Activated B cell treated with CpG ODN at 0.5 μM for 24 hours (primary cell): Measurements from ENCODE around the gene BPIFA1. TPM values are rescaled to one million over a fixed set of nuclear protein-coding genes. Genes with fewer than 3 reads are reported as not detected.

Experiments used
- ATAC-seq: fragments of 200-7000 bp; cut with Tn5 transposase; one replicate; pipeline ENCODE4 v1.10.0; 2021; ENCODE audit warnings: low read depth, mild to moderate bottlenecking, moderate library complexity
- CTCF ChIA-PET: fragments of 350-600 bp; sonication (Branson Sonifier 250); formaldehyde crosslinking; loops from one replicate; lab custom pipeline; 2021; ENCODE audit warnings: antibody characterized with exemption; lab: Charles Lee
- POLR2A ChIA-PET: fragments of 350-600 bp; sonication (Branson Sonifier 250); formaldehyde crosslinking; loops from one replicate; lab custom pipeline; 2021; ENCODE audit warnings: antibody characterized with exemption; lab: Charles Lee
- DNase-seq: peaks from one replicate; pipeline ENCODE4 v3.0.0; 2022
- H3K27ac Mint-ChIP-seq: one replicate; pipeline ENCODE4 v1.8.0; 2020; ENCODE audit warnings: mixed read lengths
- H3K27me3 Mint-ChIP-seq: one replicate; pipeline ENCODE4 v1.8.0; 2021; ENCODE audit warnings: mixed read lengths
- H3K36me3 Mint-ChIP-seq: one replicate; pipeline ENCODE4 v1.8.0; 2021; ENCODE audit warnings: low read depth, mixed read lengths
- H3K4me1 Mint-ChIP-seq: one replicate; pipeline ENCODE4 v1.8.0; 2021; ENCODE audit warnings: mixed read lengths
- H3K4me3 Mint-ChIP-seq: one replicate; pipeline ENCODE4 v1.8.0; 2020; ENCODE audit warnings: mild to moderate bottlenecking, mixed read lengths
- H3K9me3 Mint-ChIP-seq: one replicate; pipeline ENCODE4 v1.8.0; 2020; ENCODE audit warnings: mixed read lengths
- intact Hi-C: fragments of 100-400 bp; cut with micrococcal nuclease; formaldehyde crosslinking; loops from one replicate; pipeline ENCODE4 v1.15.1; 2024
- total RNA-seq: library from RNA; stranded (reverse); gene quantifications from 2 replicates; pipeline ENCODE4 v1.2.3, GENCODE V29; 2022
- TF ChIP-seq, protein P1 (sequence below): fragments of 200-600 bp; IDR thresholded peaks from one replicate; pipeline ENCODE4 v1.8.0; 2022; ENCODE audit warnings: antibody characterized with exemption, mild to moderate bottlenecking

The BPIFA1 gene
- total RNA-seq, 1 donor from 2014 or later, result not detected

- no peak for ATAC-seq
- Mint-ChIP-seq H3K9me3 (no peaks in the 10 kb centered on the region), H3K27ac (no peak within 1 kb of the TSS), H3K4me3 (no peak within 1 kb of the TSS), H3K36me3 (no peaks in the 10 kb centered on the region), H3K27me3 (peaks cover 31% of the 10 kb centered on the region), H3K4me1 (no peaks in the 10 kb centered on the region)
- TF ChIP-seq, protein P1, sequence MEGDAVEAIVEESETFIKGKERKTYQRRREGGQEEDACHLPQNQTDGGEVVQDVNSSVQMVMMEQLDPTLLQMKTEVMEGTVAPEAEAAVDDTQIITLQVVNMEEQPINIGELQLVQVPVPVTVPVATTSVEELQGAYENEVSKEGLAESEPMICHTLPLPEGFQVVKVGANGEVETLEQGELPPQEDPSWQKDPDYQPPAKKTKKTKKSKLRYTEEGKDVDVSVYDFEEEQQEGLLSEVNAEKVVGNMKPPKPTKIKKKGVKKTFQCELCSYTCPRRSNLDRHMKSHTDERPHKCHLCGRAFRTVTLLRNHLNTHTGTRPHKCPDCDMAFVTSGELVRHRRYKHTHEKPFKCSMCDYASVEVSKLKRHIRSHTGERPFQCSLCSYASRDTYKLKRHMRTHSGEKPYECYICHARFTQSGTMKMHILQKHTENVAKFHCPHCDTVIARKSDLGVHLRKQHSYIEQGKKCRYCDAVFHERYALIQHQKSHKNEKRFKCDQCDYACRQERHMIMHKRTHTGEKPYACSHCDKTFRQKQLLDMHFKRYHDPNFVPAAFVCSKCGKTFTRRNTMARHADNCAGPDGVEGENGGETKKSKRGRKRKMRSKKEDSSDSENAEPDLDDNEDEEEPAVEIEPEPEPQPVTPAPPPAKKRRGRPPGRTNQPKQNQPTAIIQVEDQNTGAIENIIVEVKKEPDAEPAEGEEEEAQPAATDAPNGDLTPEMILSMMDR, result no peak
- intact Hi-C loops, result no loop called here
- CTCF ChIA-PET, result no interaction called here
- no peak for DNase-seq
- POLR2A ChIA-PET, result no interaction called here
Observed at GRCh38 chr20:33282991-33283555, 47.3 kb downstream of the BPIFA1 start, which contains the start of gene BPIFB1. Gene BPIFB1 (plus strand): TSS chr20:33283214. CDS start chr20:33286074, 2,860 bp downstream.

- intact Hi-C loops, result no loop called here
- no peaks in the 10 kb centered on the region for H3K9me3 Mint-ChIP-seq
- POLR2A ChIA-PET, result no interaction called here
- no peak overlapping the region for H3K4me3 Mint-ChIP-seq
- ATAC-seq (no peak), DNase-seq (no peak)
- H3K4me1 Mint-ChIP-seq, result no peaks in the 10 kb centered on the region
- H3K27ac Mint-ChIP-seq, result no peak overlapping the region
- CTCF ChIA-PET, result interaction anchor here (1.3 kb wide), 1 partner anchor 16 kb away, joined by 3 read pairs; no protein-coding TSS in a partner anchor
- no peaks in the 10 kb centered on the region for H3K36me3 Mint-ChIP-seq
- H3K27me3 Mint-ChIP-seq, result peaks cover 26% of the 10 kb centered on the region
- TF ChIP-seq, protein P1, result no peak
Observed at GRCh38 chr20:33284284-33284683, 48.5 kb downstream of the BPIFA1 start.

DNA sequence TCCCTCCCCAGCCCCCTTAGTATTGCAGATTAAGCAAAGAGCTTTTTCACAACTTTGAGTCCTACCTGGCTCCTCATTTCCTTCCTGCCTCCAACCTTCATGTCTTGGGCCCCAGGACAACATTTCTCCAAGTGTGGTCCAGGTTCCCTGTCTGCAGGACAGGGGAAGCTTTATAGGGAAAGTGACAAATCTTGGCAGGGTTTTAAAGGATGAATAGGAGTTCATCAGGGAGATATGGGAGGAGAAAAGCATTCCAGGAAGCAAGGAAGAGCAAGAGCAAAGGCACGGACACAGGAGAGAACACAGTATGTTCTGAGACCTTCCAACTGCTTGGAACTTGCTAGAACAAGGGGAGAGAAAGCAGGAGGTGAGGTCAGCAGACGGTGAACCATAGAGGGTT is 49.1 kb downstream of the BPIFA1 start:
- ATAC-seq (no peak), DNase-seq (no peak)
- TF ChIP-seq, protein P1, result no peak
- Mint-ChIP-seq H3K4me3 (no peak overlapping the region), H3K4me1 (no peaks in the 10 kb centered on the region), H3K27me3 (peaks cover 23% of the 10 kb centered on the region), H3K36me3 (no peaks in the 10 kb centered on the region), H3K9me3 (no peaks in the 10 kb centered on the region), H3K27ac (no peak overlapping the region)
- POLR2A ChIA-PET, result no interaction called here
- CTCF ChIA-PET, result interaction anchor here (1.3 kb wide), 1 partner anchor 15 kb away, joined by 3 read pairs; no protein-coding TSS in a partner anchor
- intact Hi-C loops, result no loop called here

GRCh38 chr20:33285861-33286495 is 50.2 kb downstream of the BPIFA1 start:
- ChIA-PET POLR2A (no interaction called here), CTCF (no interaction called here)
- DNase-seq, result no peak
- no peak for ATAC-seq
- H3K27me3 Mint-ChIP-seq, result peaks cover 21% of the 10 kb centered on the region
- no peak overlapping the region for H3K27ac Mint-ChIP-seq
- intact Hi-C loops, result no loop called here
- TF ChIP-seq, protein P1, result no peak
- H3K36me3 Mint-ChIP-seq, result no peaks in the 10 kb centered on the region
- no peak overlapping the region for H3K4me3 Mint-ChIP-seq
- no peaks in the 10 kb centered on the region for H3K9me3 Mint-ChIP-seq
- no peaks in the 10 kb centered on the region for H3K4me1 Mint-ChIP-seq

DNA sequence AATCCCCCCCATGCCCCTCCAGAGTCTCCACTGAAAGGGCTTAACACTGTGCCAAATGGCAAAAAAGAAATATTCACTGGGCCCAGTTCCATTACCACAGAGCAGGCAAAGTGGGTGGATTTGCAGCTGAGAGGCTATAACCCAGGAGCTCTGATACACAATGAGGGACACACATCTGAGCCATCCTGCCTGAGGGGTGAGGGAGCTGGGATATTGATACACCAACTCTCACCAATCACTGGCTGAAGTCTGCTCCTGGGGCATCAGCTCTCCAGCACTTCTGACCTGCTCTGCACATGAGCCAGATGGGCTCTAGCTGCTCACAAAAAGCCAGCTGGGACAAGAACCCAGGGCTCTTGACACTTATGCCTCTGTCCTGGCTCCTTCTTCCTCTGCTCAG is 52.1 kb downstream of the BPIFA1 start:
- Mint-ChIP-seq H3K27me3 (peaks cover 22% of the 10 kb centered on the region), H3K4me3 (no peak overlapping the region), H3K36me3 (no peaks in the 10 kb centered on the region), H3K4me1 (no peaks in the 10 kb centered on the region), H3K27ac (no peak overlapping the region), H3K9me3 (no peaks in the 10 kb centered on the region)
- ChIA-PET CTCF (no interaction called here), POLR2A (no interaction called here)
- no peak for DNase-seq
- ATAC-seq, result no peak
- intact Hi-C loops, result no loop called here
- TF ChIP-seq, protein P1, result no peak
